Measurements from ENCODE around the gene GPC5.
"Not testable (repeated sequence)": the region's sequence is repeated elsewhere in the genome, so short reads cannot be mapped to it uniquely, and the experiment has no call there.

Gene GPC5

DNA sequence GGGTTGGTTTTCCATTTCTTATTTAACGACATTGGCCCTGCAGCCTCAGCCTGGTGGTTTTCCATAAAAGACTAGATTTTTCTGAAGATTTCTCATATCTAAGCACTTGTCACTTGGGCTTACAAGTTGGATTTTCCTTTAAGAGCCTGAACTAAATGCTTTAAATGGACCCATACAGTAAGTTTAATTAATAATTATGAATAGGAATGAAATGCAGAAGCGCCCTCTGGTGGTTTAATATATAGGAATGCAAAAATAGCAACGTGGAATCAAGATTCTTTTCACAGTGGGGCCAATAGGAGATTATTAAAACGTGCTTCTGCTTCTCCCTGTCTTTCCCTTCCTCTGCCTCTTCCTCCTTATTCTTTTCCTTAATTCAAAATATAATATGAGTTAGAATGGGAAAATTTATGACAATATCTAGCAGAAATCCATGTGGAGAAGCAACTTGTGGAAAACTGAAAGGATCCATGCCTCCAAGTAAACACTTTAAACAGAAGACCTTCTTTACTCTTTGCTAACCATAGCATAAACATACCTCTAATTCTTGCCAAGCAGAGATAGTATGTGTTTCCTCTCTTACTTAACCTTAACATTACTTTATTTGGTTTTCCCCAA is 324.0 kb downstream of the GPC5 start:
- DNase-seq = no peak

DNA sequence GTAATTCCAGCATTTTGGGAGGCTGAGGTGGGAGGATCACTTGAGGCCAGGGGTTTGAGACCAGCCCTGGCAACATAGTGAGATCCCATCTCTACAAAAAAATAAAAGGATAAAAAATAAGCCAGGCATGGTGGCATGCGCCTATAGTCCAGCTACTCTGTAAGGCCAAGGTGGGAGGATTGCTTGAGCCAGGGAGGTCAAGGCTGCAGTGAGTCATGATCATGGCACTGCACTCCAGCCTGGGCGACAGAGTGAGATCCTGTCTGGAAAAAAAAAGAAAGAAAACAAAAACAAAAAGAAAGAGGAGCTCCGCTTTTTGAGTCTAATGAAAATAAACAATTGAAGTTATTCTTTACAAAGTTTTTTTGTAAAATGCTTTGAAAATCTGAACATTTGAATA is 326.2 kb downstream of the GPC5 start:
- no peak for DNase-seq

DNA sequence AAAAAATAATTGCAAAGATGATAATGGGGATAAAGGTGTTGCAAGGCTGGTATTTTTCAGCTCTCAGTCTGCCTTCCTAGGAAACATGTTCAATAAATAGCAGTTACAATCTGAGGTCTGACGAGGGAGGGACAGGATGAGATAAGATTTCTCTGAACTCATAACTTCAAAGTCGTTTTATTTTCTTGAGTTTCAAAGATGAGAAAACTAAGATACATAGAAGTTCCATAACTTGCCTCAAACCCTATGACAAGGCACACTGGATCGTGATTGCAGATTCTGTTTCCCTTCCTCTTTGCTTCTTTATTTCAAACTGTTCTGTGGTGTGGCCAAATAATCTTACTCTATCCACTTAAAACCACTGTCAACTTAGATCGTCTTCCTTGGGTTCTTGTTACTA is 327.2 kb downstream of the GPC5 start:
- DNase-seq = no peak

DNA sequence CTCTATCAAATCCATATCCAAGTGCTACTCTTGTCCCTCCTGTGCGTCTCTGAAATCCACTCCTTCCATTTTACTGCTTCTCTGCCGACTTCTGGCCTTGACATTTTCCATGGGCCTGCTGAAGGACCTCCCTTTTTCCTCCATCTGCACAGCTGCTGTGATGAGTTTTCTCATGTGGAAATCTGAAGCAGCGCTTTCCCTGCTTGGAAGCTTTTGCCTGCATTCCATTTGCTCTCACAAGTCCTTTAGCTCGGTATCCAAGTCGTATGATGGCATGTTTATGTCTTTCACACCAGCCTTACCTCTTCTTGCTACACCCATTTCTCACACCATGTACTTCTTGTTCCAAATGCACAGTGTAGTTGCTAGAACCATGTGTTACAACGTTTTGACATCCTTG is 328.2 kb downstream of the GPC5 start:
- DNase-seq = no peak

DNA sequence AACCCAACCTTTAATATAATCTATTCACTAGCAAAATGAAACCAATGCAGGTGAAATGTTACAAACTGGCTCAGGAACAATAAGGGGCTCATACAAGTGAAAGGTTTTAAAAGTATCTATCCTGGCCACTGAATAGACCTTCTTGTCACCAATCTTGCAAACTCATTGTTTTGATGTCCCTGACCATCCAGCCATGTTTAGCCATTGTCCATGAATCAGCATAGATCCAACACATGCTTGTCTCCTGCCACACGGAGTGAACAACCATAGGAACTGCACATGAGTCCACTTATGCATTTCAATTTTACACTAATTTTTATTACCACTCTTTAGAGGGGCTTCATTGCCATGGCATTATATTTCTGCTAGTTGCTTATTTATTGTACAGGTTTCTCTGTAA is 331.4 kb downstream of the GPC5 start:
- DNase-seq = no peak

DNA sequence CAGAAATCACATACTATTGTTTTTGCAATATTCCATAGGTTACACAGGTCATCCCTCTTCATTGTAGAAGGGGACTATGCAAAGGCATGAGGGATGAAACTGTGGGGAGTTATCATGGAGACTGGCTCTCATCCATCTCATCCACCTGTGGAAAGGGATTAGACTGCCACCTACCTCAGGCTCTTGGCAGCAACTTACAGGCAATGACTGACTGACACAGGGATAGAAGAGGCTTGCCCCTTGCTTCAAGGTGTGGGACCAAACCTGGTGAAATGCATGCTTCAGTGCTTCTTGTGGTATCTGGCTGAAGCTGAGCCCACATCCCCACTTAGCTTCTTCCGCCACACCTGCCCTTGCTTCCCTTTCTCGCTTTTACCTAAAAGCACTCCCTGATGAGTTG is 341.3 kb downstream of the GPC5 start:
- no peak for DNase-seq

DNA sequence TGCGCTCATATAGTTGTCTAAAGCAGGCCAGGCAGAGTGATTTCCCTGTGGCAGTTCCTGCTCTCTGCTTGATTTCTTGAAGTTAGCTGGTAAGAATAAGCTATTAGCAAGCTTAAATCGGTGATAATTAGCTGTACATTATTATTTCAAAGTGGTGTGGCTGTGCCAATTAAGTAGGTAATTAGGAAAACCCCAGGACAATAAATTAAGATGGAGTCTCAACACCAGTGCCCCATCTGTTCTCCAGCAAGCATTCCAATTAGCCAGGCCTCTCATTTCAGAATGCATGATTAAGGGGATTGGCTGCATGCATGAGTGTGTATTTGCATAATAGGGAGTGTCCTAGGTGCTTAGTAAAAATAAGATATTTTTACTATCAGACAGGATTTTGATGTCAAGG is 342.3 kb downstream of the GPC5 start:
- DNase-seq = no peak

DNA sequence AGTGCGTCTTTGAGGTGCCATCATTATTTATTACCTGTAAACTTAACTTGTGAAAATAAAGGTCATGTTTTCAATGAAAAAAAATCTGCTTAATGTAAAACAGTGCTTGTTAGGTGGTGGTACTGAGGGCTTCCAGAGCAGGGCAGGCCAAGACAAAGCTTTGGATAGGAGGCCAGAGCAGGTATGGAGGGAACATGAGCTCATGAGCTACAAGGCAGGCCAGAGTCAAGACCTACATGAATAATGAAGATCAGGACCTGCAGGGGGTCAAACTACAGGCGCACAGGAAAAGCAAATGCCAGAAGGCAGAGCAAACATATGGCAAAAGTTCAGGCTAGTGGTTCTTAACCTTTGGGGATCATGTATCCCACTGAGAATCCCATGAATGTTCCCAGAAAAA is 343.5 kb downstream of the GPC5 start:
- DNase-seq = no peak

DNA sequence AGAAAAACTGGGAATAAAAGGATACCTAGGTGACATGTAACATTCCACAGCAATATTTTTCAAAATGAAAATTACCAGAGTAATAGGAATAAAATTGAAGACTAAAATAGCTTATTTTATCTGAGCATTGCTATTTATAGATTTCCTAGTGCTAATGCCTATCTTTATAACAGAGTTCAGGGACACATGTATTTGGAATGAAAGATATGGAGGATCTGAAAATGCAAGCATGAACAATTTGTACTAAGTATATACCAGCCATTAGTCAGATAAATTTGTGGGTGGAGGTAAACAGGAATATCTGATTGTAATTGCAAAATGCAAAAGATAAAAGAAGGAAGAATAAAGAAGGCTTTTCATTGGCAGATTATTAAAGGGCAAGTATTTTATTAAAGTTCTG is 345.9 kb downstream of the GPC5 start:
- DNase-seq = no peak

DNA sequence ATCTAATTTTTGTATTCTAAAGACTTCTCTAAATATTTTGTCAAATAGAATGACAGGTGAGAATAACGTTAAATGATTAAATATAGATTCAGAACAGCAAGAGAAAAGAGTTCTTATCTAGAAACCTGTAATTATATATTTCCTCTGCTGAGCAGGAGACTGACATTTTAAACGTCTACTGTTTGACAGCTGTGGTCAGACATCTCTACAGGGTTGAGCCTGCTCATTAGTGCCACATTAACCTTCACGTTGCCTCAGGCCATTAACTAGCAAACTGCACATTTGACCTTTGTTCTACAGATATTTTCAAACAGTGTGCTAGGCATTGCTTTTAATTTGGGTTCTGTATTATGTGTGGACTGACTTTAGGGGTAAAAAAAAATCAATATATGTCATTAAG is 347.5 kb downstream of the GPC5 start:
- DNase-seq = no peak

DNA sequence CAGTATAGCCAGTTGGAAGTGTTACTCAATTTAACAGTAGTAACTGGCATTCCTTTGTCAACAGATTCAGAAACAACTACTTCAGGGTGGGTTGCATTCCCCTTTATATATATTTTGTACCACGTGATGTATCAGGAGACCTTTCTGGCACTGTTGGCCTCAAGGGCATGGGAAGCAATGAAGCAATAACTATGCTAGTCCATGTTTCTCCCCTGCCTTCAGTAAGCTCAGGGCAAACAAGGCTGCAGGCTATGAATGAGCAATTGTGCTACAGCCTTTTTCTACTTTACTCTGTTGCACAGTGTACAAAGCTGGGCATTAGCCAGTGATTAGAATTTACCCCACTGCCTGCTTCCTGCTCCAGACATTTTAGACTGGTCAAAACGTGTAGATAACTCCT is 348.8 kb downstream of the GPC5 start:
- no peak for DNase-seq

DNA sequence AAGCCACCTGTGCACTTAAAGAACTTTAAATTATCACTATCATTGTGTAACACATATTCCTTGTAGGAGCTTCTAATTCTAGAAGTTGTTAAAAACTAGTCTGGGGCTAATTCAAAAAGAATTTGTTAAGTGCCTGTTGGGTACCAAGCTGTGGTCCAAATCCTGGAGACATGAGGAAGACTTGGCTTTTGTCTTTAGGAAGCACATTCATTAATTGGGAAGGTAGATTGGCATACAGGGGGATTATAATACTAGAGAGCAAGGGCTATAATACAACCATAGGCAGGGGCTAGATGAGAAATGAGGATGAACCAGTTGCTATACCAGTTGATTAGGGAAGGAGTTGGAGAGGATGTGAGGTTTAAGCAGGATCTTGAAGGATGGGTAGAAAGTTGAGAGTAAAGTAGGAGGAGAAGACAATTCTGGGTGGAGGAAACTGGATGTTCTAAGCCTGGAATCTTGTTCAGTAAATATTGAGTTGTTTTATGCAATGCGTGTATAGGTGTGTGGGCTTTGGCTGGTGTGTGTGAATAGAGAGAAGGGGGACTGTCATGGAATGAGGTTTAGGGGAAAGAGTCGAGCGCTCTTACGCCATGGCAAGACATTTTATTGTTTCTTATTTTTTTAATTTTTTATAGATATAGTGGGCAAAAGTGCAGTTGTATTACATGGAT is 350.1 kb downstream of the GPC5 start:
- no peak for DNase-seq

DNA sequence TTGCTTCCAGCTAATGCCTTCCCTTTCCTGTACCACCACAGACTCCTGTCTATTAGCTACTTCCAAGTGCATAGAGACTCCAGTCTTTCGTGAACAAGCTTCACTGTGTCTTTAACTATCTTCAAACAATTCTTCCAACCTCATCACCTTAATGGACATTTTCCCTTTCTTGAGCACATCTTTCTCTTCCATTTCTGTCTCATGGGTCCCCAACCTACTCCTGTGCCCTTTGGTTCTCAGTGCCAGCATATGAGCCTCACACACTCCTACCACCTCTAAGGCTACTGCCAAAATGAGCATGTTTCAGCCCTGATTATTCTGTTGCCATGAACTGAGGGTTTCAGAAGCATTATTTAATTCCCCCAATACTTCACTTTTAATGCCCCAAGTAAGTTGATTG is 360.3 kb downstream of the GPC5 start:
- DNase-seq = no peak

DNA sequence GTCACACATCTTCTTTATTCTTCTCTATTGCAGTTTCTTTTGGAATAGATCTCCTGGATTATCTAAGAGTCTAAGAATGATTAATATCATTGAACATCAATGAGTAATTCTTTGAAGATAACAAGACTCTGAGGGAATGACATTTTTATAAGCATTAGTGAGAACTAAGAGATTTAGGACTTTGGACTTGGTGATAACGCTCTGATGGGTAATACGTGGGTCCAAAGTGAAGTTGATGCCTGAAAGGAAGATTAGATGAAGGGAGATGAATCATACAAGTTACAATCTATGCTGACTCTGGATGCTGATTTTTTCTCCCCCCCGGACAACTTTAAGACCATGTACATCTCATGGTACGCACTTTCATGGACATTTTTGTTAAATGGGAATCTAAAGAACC is 364.5 kb downstream of the GPC5 start:
- no peak for DNase-seq

DNA sequence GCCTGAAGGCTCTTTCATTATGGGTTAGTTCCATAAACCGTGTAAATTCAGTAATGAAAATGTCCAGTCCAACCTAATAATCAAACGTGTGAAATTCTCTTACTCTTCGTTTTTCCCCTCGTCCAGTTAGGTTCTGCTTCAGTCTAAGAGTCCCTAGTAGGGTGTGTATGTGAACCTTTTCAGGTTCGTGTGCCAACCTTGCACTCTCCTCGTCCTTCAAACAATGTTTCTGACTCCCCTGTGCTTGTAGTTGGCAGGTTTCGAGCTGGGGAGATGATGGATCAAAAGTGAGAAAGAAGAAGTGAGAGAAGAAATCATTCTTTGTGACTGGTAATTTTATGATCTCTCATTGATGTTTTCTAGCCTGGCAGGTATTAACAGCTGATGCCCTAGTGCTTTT is 366.1 kb downstream of the GPC5 start:
- no peak for DNase-seq

DNA sequence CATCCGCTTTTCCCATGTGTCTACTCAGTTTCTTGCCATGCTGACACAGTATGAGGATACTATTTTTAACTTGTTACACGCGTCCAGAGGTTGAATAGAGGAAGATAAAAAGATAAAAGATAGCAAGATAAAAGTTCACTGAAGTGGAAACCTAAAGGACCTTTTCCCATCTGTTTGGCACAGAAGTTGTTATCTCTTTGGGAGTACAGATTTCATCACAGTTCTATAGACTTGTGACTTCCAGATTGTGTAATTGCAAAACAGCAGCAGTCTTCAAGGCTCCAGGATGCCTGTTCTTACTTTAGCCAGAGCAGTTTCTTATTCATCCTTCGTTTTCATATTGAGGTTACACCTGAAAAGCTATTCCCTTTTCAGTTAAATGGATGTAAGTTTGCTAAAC is 369.2 kb downstream of the GPC5 start:
- no peak for DNase-seq

DNA sequence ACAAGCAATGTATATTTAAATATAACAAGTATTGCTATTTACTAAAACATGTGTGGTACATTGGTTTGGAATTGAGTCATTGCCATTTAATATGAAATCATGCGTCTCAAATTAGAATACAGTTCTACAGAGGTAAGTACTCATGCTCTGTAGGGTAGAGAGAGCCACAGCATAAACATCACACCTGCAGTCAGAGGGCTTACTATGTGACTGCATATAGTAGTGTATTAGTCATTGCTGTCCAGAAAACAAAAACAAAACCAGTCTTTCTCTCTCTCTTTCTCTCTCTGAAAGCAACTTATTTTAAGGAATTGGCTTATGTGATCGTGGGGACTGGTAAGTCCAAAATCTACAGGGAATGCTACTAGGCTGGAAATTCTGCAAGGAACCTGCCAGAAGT is 370.3 kb downstream of the GPC5 start:
- DNase-seq = no peak

DNA sequence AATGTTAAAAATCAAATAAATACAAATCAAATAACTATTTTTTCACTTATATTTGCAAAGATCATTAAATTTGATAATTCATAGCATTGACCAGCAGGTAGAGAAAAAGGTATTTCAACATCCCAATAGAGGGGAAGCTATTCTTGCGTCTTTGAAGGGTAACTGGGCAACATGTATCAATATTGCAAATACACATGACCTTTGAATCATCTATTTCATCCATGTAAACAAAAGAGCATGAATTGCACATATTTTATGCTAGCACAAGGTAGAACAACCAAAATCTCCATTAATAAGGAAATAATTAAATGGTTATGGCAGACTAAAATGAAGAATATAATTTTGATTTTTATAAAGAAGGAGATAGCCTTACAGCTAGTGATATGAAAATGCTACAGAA is 372.8 kb downstream of the GPC5 start:
- DNase-seq = no peak

DNA sequence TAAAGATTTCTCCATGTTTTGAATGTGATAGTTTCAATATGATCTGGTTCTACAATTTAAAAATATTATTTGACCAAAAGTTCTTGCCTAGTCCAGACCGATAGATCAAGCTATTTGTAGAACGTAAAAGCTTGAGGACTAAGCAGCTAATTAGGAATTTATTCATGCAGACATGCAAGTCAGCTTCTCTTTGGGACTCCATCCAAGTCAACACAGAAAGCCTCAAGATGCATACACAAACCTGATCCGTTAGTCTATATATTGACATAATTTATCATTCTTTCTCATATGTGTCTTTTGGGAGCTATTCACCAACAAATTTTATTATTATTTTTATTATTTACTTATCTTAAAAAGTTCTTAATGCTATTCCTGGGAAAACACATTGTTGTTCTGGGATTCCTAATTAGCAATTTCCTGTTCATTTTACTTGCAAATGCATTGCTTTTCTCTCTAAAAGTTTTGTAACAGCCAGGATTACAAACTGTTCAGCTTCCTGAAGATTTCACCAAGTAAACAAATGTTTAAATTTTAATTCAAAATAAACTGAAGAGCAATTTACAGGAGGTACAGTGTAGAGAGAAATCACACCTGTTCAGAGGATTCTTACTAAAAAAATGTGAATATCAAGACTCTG is 375.3 kb downstream of the GPC5 start:
- DNase-seq = no peak

DNA sequence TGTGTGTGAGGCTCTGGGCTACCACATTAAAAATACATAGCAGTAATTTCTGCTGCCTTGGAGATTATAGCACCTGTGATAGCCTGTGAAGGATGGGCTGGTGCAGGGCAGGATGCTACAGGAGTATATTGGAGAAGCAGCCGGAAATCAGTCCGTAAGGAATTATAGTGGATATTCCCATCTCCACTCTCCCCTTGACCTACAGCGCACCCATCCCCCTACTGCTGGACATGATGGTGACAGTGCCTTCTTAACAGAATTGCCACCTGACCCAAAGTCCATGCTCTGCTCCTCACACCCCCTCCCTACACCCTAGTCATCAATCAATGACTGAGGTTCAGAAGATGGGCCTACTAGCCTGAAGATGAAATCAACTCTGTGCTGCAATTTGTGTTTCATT is 376.0 kb downstream of the GPC5 start:
- DNase-seq = no peak

DNA sequence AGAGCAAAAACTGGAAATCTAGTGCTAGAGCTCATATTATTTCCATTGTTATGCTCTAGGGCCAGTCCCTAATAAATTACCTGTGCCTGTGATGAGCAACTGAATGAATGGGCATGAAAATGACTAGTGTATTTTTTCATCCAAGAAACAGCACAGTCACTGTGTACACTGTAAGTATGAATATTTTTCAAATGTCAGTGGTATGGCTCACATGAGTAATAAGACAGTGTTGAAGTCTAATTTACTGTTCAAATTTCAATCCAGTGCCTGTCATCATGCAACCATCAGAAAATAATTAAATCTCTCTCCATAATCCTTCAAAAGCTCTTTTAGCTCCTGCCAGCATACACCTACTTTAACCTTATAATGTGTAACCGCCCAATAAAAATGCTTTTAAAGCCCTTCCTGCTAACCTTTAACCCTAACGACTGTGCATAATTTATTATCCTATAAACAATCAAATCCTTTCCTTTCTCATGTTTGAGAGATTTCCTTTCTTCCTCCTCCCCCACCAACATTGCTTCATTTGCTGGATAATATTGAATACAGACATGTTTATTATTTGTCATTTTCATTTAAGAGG is 378.3 kb downstream of the GPC5 start:
- DNase-seq = no peak

DNA sequence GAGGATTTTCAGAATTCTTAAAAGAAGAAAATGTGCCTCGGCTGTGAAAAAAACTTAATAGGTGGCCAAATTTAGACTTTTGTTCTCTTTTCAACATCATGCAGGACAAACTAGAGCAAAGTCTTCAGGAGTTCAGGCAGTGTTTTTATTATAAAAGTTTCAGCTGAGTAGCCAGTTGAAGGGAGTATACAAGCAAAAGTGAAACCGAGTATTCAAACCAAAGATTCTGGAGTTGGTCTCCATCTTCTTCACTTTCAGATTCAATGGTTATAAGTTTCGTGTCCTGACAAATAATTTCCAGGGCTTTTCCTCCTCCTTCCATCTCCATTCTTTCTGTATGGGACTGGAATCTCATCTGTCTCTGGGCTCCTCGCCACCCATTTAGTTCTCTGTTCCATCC is 379.7 kb downstream of the GPC5 start:
- DNase-seq = no peak

DNA sequence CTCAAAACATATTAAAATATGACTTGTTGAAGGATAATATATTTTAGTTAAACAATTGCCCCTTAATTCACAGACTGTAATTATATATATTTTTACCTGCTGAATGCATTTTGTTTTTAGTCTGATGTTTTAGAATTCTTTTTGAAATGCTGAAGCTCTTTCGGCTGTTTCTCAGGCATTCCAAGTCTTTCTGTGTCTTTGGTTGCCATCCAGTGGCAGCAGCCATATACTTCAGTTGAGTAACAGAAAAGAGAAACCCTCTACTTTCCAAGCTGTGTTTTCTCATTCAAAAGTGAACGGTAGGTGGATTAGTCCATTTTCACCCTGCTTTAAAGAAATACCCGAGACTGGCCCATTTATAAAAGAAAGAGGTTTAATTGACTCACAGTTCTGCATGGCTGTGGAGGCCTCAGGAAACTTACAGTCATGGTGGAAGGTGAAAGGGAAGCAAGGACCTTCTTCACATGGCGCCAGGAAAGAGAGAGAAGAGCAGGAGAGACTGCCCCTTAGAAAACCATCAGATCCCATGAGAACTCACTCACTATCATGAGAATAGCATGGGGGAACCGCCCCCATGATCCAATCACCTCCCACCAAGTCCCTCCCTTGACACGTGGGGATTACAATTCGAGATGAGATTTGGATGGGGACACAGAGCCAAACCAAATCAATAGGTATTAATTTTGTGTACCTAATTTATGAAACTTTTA is 383.7 kb downstream of the GPC5 start:
- DNase-seq = not testable (repeated sequence)

Data from CD4-positive, alpha-beta T cell treated with Interleukin-6 for 4 hours (primary cell).